Measurements from ENCODE around the gene PEX19.

The PEX19 gene

GRCh38 chr1:160284782-160285344, at the start of gene PEX19:
Gene PEX19 (minus strand): TSS chr1:160285133. CDS start chr1:160285124, 9 bp downstream.
- ATAC-seq, result peak; percentile 100
- H3K4me1 Mint-ChIP-seq, result peaks cover 27% of the 10 kb centered on the region

DNA sequence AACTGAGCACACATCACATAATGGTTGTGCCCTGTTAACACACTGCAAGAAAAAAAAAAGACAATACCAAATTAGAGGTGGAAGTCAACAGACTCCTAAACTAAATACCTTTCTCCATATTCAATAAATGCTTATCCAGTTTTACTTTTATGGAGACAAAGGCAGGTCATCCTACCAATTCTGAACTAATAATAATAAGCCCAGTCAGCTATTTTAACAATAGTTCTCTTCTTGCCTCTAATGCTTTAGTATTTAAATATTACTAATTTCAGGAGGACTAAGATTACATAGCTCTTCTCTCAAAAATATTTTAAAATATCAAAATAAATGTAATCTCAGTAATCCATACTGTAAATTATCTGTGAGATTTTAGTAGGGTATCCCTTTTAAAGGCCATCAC, 47.6 kb upstream of the PEX19 start:
- Mint-ChIP-seq H3K4me1 (no peaks in the 10 kb centered on the region), H3K27ac (no peak overlapping the region), H3K4me3 (no peak overlapping the region), H3K9me3 (no peaks in the 10 kb centered on the region), H3K27me3 (no peaks in the 10 kb centered on the region)
- no peak for ATAC-seq
- no peak for DNase-seq

More at GRCh38 chr1:160284782-160285344, at the start of gene PEX19:
- Mint-ChIP-seq H3K4me3 (peak within 1 kb of the TSS; percentile 98 to 99), H3K9me3 (no peaks in the 10 kb centered on the region), H3K27me3 (no peaks in the 10 kb centered on the region), H3K27ac (peak within 1 kb of the TSS; percentile 98)
- peak; percentile 89 to 94 for DNase-seq

- no peak for DNase-seq
- Mint-ChIP-seq H3K9me3 (no peaks in the 10 kb centered on the region), H3K27ac (peak overlapping the region; percentile 9 to 51), H3K4me1 (no peaks in the 10 kb centered on the region), H3K4me3 (no peak overlapping the region), H3K27me3 (no peaks in the 10 kb centered on the region)
- ATAC-seq, result no peak
Observed at GRCh38 chr1:160330119-160330518, 45.2 kb upstream of the PEX19 start.

DNA sequence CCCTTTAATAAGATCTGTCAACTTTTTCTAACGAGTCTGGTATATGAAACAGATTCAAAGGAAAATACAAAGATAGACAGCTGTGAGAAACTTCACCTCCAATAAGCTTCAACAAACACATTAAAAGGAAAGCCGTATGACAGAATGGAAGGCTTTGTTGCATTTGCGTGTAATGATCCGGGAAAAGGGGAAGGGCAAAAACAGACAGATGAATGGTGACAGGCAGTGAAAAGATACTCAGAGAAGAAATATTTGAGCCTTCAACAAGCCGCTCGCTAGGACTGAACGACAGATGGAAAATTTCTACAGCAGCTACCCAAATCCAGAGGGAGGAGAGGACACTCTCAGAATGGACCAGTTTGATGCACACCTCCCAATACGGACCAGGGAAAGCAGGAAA, 43.3 kb upstream of the PEX19 start:
- no peaks in the 10 kb centered on the region for H3K4me1 Mint-ChIP-seq
- no peak for DNase-seq
- ATAC-seq, result no peak
- H3K9me3 Mint-ChIP-seq, result no peaks in the 10 kb centered on the region
- H3K4me3 Mint-ChIP-seq, result no peak overlapping the region
- no peaks in the 10 kb centered on the region for H3K27me3 Mint-ChIP-seq
- H3K27ac Mint-ChIP-seq, result peak overlapping the region in 1 of 2 donors; percentile 29

DNA sequence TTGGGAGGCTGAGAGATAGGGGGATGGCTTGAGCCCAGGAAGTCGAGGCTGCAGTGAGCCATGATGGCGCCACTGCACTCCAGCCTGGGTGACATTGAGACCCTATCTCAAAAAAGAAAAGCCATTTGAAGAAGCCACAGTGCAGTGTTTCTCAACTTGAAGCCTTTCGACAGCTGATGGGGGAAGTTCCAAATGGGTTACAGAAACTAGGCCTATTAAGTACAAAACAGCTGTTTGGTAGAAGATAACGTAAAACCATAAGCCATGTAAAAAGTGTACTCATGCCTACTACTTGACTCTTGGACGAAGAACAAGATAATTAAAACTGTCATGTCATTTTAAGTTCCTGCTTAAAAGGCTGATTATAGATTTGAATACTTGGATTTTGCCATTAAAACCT, 41.5 kb upstream of the PEX19 start:
- Mint-ChIP-seq H3K27me3 (no peaks in the 10 kb centered on the region), H3K27ac (no peak overlapping the region), H3K9me3 (no peaks in the 10 kb centered on the region), H3K4me3 (no peak overlapping the region), H3K4me1 (no peaks in the 10 kb centered on the region)
- DNase-seq, result no peak
- no peak for ATAC-seq

- no peaks in the 10 kb centered on the region for H3K9me3 Mint-ChIP-seq
- no peak overlapping the region for H3K4me3 Mint-ChIP-seq
- H3K27me3 Mint-ChIP-seq, result no peaks in the 10 kb centered on the region
- ATAC-seq (no peak), DNase-seq (no peak)
- no peaks in the 10 kb centered on the region for H3K4me1 Mint-ChIP-seq
- H3K27ac Mint-ChIP-seq, result no peak overlapping the region
Observed at GRCh38 chr1:160325252-160325651, 40.3 kb upstream of the PEX19 start.

DNA sequence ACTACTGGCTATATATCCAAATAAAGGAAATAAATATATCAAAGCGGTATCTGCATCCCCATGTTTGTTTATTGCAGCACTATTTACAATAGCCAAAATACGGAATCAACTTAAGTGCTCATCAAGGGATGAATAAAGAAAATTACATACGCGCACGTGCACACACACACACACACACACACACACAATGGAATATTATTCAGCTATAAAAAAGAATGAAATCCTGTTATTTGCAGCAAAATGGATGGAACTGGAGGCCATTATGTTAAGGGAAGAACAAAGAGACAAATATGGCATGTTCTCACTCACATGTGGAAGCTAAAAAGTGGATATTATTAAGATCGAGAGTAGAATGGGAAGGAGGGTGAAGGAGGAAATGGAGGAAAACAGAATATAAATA, 37.9 kb upstream of the PEX19 start:
- Mint-ChIP-seq H3K9me3 (no peaks in the 10 kb centered on the region), H3K4me1 (peaks cover 7% of the 10 kb centered on the region), H3K4me3 (no peak overlapping the region), H3K27ac (no peak overlapping the region), H3K27me3 (no peaks in the 10 kb centered on the region)
- DNase-seq (no peak), ATAC-seq (no peak)

DNA sequence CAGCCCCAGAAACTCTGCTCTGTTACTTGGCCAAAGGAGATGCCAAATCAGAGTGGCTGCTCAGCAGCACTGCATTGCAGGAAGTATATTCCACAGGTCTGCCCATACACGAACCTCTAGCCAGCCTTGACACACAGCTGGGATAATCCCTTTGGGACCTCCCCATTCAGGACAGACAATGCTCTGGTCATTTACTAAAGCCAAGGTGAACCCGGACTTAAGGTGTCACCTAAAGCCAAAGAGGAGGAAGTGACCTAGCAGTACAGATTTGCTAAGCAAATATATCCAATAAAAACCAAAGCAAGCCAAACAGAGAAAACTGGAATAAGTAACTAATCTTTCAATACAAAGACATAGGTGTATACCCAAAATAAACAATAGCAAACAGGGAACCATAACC, 30.4 kb upstream of the PEX19 start:
- ATAC-seq (no peak), DNase-seq (no peak)
- Mint-ChIP-seq H3K27me3 (no peaks in the 10 kb centered on the region), H3K9me3 (peaks cover 7 to 13% of the 10 kb centered on the region in 2 donors), H3K4me1 (peaks cover 29% of the 10 kb centered on the region), H3K4me3 (no peak overlapping the region), H3K27ac (no peak overlapping the region)

DNA sequence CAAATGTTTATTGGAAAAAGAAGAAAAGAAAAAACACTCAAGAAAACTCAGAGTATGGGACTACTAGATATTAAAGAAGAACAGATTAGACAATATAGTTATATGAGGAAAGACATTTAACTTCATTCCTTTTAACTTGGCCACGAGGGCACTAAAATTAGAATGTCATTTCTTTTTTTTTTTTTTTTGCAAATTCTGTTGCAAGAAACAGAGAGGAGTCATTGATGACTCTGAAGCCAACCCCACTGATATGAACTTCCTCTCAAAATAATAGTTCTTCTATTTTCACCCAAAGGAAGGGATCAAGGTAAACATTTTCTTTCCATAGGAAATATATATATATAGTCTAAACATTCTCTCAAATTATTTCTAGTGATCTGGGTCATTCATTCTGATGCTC, 24.6 kb upstream of the PEX19 start:
- no peak overlapping the region for H3K4me3 Mint-ChIP-seq
- DNase-seq, result no peak
- no peak overlapping the region for H3K27ac Mint-ChIP-seq
- H3K27me3 Mint-ChIP-seq, result no peaks in the 10 kb centered on the region
- no peaks in the 10 kb centered on the region for H3K9me3 Mint-ChIP-seq
- peaks cover under 1% of the 10 kb centered on the region for H3K4me1 Mint-ChIP-seq
- ATAC-seq, result no peak

DNA sequence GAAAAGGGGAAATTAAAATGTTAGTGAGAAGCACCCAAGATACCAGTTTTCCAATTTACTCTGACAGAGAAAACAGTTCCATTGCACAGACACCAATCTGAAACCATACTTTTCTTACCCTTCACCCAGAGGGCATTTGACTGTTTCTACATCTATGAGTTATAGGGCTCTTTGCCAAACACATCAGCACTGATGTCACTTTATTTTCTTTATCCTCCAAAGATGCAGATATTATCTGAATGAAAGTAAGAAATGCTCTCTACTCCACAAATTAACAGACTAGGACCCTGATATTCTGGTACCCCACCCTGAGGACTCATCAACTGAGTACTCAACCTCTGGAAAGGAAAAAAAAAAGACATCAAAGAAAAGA, 24.2 kb upstream of the PEX19 start:
- no peak for ATAC-seq
- DNase-seq, result no peak
- Mint-ChIP-seq H3K9me3 (no peaks in the 10 kb centered on the region), H3K4me3 (no peak overlapping the region), H3K27me3 (no peaks in the 10 kb centered on the region), H3K27ac (no peak overlapping the region), H3K4me1 (no peaks in the 10 kb centered on the region)

DNA sequence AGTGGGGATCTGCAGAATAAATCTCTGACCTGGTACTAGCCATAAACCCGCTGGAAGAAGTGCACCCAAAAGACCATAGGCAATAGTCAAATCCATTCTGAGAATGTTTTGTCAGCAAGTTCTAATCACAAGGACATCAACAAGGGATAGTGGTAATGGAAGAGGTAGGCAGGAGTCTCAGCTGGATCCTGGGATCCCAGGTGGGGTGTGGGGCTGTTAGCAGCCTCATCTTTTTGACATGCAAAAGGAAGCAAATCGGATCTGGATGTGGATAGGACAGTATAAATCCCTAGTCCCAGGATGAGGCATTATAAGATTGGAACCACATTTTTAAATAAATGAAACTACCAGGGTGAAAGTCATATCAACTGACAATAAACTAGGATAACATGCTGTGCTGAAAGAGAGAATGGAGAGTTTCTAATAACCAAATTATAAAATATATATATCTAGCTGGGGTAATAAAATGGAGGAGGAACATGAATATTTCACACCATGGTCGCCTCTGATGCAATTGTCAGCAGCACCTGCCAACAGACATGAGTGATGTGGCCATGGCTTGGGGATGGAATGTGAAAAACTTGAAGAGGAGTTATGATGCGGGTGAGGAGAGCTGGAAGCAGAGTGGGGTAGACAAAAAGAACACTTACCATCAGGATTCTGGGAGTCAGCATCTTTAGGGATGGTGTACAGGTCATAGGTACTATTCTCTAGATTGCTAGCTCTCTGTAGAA, 23.7 kb upstream of the PEX19 start:
- Mint-ChIP-seq H3K27me3 (no peaks in the 10 kb centered on the region), H3K4me1 (no peaks in the 10 kb centered on the region), H3K4me3 (no peak overlapping the region), H3K9me3 (no peaks in the 10 kb centered on the region), H3K27ac (no peak overlapping the region)
- ATAC-seq (no peak), DNase-seq (no peak)

GRCh38 chr1:160307118-160307791, 22.3 kb upstream of the PEX19 start:
- Mint-ChIP-seq H3K9me3 (no peaks in the 10 kb centered on the region), H3K27ac (no peak overlapping the region), H3K4me1 (no peaks in the 10 kb centered on the region), H3K27me3 (no peaks in the 10 kb centered on the region), H3K4me3 (no peak overlapping the region)
- DNase-seq, result no peak
- no peak for ATAC-seq

DNA sequence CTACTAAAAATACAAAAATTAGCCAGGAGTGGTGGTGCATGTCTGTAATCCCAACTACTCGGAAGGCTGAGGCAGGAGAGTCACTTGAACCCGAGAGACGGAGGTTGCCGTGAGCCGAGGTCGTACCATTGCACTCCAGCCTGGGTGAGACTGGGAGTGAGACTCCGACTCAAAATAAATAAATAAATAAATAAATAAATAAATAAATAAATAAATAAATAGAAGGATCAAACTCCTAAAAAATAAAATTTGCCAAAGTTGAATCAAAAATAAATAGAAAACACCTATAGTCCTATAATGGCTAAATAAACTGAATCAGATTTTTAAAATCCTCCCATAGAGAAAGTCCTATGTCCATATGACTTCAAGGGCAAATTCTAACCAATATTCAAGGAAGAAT, 15.2 kb upstream of the PEX19 start:
- Mint-ChIP-seq H3K27ac (peak overlapping the region in 1 of 2 donors; percentile 42), H3K9me3 (no peaks in the 10 kb centered on the region), H3K27me3 (no peaks in the 10 kb centered on the region), H3K4me3 (no peak overlapping the region), H3K4me1 (no peaks in the 10 kb centered on the region)
- ATAC-seq (no peak), DNase-seq (no peak)

GRCh38 chr1:160296036-160296435, 11.1 kb upstream of the PEX19 start:
- Mint-ChIP-seq H3K9me3 (no peaks in the 10 kb centered on the region), H3K4me3 (no peak overlapping the region), H3K27ac (no peak overlapping the region), H3K27me3 (no peaks in the 10 kb centered on the region), H3K4me1 (peaks cover 7% of the 10 kb centered on the region)
- DNase-seq, result no peak
- no peak for ATAC-seq

DNA sequence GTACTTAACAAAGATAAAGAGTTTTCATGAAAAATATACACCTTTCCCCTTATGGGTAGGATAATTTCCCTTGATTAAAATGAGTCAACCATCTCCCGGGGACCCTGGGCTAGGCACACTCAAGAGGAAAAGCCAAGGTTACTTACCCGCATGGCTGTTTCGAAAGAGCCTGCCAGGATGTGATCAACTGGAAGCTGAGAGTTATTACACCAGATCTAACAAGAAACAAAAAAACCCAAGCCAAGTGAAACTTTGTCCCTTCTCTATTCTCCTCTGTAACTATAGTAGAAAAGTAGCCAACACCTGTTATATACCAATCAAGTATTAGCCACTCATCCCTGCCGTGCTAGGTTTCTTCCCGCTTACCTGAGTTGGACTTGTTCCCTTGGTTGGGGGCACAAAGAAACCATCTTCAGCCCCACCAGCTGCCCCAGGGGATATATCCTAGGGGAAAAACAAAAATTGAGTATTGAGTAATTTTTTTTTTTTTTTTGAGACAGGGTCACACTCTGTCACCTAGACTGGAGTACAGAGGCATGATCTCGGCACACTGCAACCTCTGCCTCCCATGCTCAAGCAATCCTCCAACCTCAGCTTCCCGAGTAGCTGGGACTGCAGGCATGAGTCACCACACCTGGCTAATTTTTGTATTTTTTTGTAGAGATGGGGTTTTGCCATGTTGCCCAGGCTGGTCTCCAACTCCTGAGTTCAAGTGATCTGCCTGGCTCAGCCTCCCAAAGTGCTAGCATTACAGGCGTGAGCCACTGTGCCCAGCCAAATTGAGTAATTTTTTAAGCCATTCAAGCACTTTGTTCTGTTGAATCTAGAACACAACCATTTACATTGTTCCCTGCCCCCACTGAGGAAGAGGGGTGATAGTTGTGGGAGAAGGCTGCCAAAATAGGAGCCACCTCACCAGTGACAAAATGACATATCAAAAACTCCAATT, 8.4 kb upstream of the PEX19 start:
- ATAC-seq (no peak), DNase-seq (no peak)
- Mint-ChIP-seq H3K4me3 (no peak overlapping the region), H3K9me3 (no peaks in the 10 kb centered on the region), H3K27me3 (no peaks in the 10 kb centered on the region), H3K27ac (no peak overlapping the region), H3K4me1 (peaks cover 8% of the 10 kb centered on the region)

Data from stimulated activated naive CD8-positive, alpha-beta T cell treated with anti-CD3 and anti-CD28 coated beads, Interleukin-15, amount 100 ng/mL, for 72 hours (primary cell).